ENCODE results near the gene FRMD8.

DNA sequence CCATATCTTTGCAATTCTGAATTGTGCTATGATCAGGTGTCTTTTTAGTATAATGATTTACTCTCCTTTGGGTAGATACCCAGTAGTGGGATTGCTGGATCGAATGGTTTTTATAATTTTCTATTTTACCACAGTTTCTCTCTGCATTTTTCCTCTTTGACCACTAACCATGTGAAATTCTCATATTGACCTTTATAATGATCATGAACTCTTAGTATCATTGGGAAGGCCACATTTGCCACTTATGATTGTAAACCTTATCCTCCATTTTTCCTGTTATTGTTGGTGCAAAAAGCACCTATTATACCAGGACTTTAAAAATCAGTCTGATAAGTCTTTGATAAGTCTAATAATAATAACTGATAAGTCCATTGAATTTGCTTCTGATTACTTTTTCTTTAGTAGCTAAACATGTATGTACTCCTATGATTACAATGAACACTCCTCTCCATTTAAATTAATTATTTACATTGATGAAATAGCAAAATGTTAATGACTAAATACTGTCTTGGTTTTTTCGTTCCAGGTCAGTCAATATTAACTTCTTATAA is 45.7 kb downstream of the FRMD8 start:
- TF ChIP-seq, protein P1, sequence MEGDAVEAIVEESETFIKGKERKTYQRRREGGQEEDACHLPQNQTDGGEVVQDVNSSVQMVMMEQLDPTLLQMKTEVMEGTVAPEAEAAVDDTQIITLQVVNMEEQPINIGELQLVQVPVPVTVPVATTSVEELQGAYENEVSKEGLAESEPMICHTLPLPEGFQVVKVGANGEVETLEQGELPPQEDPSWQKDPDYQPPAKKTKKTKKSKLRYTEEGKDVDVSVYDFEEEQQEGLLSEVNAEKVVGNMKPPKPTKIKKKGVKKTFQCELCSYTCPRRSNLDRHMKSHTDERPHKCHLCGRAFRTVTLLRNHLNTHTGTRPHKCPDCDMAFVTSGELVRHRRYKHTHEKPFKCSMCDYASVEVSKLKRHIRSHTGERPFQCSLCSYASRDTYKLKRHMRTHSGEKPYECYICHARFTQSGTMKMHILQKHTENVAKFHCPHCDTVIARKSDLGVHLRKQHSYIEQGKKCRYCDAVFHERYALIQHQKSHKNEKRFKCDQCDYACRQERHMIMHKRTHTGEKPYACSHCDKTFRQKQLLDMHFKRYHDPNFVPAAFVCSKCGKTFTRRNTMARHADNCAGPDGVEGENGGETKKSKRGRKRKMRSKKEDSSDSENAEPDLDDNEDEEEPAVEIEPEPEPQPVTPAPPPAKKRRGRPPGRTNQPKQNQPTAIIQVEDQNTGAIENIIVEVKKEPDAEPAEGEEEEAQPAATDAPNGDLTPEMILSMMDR (conservative IDR thresholded peaks at IDR 0.05; ENCODE audit: low read depth in 2 of 2): no peak
- TF ChIP-seq JUNB (IDR thresholded peaks at IDR 0.05; ENCODE audit: unreplicated experiment) (no peak), POLR2AphosphoS5 (IDR thresholded peaks at IDR 0.05; ENCODE audit: low read depth) (no peak), EZH2 (IDR thresholded peaks at IDR 0.05; ENCODE audit: low read depth, unreplicated experiment) (no peak), EZH2phosphoT487 (IDR thresholded peaks at IDR 0.05; ENCODE audit: unreplicated experiment) (no peak), STAT1 (IDR thresholded peaks at IDR 0.05; ENCODE audit: unreplicated experiment) (no peak), NANOG (IDR thresholded peaks at IDR 0.05; ENCODE audit: borderline replicate concordance) (no peak), ZNF114 (CRISPR knock-in tag; IDR thresholded peaks at IDR 0.05) (no peak), CREB1 (CRISPR knock-in tag; IDR thresholded peaks at IDR 0.05; ENCODE audit: low read depth) (no peak)
- TF ChIP-seq, protein P2, sequence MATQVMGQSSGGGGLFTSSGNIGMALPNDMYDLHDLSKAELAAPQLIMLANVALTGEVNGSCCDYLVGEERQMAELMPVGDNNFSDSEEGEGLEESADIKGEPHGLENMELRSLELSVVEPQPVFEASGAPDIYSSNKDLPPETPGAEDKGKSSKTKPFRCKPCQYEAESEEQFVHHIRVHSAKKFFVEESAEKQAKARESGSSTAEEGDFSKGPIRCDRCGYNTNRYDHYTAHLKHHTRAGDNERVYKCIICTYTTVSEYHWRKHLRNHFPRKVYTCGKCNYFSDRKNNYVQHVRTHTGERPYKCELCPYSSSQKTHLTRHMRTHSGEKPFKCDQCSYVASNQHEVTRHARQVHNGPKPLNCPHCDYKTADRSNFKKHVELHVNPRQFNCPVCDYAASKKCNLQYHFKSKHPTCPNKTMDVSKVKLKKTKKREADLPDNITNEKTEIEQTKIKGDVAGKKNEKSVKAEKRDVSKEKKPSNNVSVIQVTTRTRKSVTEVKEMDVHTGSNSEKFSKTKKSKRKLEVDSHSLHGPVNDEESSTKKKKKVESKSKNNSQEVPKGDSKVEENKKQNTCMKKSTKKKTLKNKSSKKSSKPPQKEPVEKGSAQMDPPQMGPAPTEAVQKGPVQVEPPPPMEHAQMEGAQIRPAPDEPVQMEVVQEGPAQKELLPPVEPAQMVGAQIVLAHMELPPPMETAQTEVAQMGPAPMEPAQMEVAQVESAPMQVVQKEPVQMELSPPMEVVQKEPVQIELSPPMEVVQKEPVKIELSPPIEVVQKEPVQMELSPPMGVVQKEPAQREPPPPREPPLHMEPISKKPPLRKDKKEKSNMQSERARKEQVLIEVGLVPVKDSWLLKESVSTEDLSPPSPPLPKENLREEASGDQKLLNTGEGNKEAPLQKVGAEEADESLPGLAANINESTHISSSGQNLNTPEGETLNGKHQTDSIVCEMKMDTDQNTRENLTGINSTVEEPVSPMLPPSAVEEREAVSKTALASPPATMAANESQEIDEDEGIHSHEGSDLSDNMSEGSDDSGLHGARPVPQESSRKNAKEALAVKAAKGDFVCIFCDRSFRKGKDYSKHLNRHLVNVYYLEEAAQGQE (IDR thresholded peaks at IDR 0.05; ENCODE audit: unreplicated experiment): no peak
- TF ChIP-seq, protein P3, sequence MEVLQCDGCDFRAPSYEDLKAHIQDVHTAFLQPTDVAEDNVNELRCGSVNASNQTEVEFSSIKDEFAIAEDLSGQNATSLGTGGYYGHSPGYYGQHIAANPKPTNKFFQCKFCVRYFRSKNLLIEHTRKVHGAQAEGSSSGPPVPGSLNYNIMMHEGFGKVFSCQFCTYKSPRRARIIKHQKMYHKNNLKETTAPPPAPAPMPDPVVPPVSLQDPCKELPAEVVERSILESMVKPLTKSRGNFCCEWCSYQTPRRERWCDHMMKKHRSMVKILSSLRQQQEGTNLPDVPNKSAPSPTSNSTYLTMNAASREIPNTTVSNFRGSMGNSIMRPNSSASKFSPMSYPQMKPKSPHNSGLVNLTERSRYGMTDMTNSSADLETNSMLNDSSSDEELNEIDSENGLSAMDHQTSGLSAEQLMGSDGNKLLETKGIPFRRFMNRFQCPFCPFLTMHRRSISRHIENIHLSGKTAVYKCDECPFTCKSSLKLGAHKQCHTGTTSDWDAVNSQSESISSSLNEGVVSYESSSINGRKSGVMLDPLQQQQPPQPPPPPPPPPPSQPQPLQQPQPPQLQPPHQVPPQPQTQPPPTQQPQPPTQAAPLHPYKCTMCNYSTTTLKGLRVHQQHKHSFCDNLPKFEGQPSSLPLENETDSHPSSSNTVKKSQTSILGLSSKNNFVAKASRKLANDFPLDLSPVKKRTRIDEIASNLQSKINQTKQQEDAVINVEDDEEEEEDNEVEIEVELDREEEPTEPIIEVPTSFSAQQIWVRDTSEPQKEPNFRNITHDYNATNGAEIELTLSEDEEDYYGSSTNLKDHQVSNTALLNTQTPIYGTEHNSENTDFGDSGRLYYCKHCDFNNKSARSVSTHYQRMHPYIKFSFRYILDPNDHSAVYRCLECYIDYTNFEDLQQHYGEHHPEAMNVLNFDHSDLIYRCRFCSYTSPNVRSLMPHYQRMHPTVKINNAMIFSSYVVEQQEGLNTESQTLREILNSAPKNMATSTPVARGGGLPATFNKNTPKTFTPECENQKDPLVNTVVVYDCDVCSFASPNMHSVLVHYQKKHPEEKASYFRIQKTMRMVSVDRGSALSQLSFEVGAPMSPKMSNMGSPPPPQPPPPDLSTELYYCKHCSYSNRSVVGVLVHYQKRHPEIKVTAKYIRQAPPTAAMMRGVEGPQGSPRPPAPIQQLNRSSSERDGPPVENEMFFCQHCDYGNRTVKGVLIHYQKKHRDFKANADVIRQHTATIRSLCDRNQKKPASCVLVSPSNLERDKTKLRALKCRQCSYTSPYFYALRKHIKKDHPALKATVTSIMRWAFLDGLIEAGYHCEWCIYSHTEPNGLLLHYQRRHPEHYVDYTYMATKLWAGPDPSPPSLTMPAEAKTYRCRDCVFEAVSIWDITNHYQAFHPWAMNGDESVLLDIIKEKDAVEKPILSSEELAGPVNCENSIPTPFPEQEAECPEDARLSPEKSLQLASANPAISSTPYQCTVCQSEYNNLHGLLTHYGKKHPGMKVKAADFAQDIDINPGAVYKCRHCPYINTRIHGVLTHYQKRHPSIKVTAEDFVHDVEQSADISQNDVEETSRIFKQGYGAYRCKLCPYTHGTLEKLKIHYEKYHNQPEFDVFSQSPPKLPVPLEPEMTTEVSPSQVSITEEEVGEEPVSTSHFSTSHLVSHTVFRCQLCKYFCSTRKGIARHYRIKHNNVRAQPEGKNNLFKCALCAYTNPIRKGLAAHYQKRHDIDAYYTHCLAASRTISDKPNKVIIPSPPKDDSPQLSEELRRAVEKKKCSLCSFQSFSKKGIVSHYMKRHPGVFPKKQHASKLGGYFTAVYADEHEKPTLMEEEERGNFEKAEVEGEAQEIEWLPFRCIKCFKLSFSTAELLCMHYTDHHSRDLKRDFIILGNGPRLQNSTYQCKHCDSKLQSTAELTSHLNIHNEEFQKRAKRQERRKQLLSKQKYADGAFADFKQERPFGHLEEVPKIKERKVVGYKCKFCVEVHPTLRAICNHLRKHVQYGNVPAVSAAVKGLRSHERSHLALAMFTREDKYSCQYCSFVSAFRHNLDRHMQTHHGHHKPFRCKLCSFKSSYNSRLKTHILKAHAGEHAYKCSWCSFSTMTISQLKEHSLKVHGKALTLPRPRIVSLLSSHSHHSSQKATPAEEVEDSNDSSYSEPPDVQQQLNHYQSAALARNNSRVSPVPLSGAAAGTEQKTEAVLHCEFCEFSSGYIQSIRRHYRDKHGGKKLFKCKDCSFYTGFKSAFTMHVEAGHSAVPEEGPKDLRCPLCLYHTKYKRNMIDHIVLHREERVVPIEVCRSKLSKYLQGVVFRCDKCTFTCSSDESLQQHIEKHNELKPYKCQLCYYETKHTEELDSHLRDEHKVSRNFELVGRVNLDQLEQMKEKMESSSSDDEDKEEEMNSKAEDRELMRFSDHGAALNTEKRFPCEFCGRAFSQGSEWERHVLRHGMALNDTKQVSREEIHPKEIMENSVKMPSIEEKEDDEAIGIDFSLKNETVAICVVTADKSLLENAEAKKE (CRISPR knock-in tag; IDR thresholded peaks at IDR 0.05): no peak
- TF ChIP-seq, protein P4, sequence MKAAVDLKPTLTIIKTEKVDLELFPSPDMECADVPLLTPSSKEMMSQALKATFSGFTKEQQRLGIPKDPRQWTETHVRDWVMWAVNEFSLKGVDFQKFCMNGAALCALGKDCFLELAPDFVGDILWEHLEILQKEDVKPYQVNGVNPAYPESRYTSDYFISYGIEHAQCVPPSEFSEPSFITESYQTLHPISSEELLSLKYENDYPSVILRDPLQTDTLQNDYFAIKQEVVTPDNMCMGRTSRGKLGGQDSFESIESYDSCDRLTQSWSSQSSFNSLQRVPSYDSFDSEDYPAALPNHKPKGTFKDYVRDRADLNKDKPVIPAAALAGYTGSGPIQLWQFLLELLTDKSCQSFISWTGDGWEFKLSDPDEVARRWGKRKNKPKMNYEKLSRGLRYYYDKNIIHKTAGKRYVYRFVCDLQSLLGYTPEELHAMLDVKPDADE (IDR thresholded peaks at IDR 0.05): no peak
